NB4 (cell line): ENCODE data around the gene PIP.
"Not testable (repeated sequence)": the region's sequence is repeated elsewhere in the genome, so short reads cannot be mapped to it uniquely, and the experiment has no call there.

Experiments used
- DNase-seq: peaks from one replicate; pipeline ENCODE4 v3.0.0; 2010; ENCODE audit warnings: low read depth
- H3K4me3 ChIP-seq: one replicate; pipeline ENCODE4 v1.5.1; 2011; ENCODE audit warnings: mild to moderate bottlenecking, low read depth, low read length, moderate library complexity
- MYC ChIP-seq: IDR thresholded peaks from 2 replicates; pipeline ENCODE4 v1.6.1; 2011; ENCODE audit warnings: low read depth, low read length
- POLR2A ChIP-seq: IDR thresholded peaks from 2 replicates; pipeline ENCODE4 v1.6.1; 2011; ENCODE audit warnings: mild to moderate bottlenecking; ENCODE audit not compliant: insufficient read length; ENCODE audit errors: extremely low read depth
- TF ChIP-seq, protein P1 (sequence below): IDR thresholded peaks from one replicate; pipeline ENCODE4 v1.5.1; 2012; ENCODE audit warnings: low read depth, low read length
- TF ChIP-seq, protein P2 (sequence below): IDR thresholded peaks from 2 replicates; pipeline ENCODE4 v1.6.1; 2011; ENCODE audit warnings: low read depth, low read length

PIP gene

DNA sequence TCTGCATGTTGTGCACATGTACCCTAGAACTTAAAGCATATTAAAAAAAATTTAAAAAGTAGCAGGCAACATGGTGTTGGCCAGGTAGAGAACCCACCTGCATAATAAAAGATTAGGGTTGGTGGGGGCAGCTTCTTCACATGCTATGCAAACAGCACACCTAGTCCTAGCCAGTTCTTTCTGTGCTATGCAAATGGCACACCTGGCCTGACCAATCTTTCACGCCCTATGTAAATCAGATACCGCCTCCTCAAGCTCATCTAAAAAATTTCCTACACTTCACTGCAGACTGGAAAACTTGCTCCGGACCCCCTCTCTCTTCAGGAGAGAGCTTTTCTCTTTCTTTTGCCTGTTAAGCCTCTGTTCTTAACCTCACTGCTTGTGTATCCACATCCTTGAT, 14.5 kb upstream of the PIP start:
- no peak for DNase-seq
- TF ChIP-seq POLR2A (no peak), MYC (no peak)
- TF ChIP-seq, protein P1, sequence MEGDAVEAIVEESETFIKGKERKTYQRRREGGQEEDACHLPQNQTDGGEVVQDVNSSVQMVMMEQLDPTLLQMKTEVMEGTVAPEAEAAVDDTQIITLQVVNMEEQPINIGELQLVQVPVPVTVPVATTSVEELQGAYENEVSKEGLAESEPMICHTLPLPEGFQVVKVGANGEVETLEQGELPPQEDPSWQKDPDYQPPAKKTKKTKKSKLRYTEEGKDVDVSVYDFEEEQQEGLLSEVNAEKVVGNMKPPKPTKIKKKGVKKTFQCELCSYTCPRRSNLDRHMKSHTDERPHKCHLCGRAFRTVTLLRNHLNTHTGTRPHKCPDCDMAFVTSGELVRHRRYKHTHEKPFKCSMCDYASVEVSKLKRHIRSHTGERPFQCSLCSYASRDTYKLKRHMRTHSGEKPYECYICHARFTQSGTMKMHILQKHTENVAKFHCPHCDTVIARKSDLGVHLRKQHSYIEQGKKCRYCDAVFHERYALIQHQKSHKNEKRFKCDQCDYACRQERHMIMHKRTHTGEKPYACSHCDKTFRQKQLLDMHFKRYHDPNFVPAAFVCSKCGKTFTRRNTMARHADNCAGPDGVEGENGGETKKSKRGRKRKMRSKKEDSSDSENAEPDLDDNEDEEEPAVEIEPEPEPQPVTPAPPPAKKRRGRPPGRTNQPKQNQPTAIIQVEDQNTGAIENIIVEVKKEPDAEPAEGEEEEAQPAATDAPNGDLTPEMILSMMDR = no peak
- TF ChIP-seq, protein P2, sequence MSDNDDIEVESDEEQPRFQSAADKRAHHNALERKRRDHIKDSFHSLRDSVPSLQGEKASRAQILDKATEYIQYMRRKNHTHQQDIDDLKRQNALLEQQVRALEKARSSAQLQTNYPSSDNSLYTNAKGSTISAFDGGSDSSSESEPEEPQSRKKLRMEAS = no peak
- no peak overlapping the region for H3K4me3 ChIP-seq

DNA sequence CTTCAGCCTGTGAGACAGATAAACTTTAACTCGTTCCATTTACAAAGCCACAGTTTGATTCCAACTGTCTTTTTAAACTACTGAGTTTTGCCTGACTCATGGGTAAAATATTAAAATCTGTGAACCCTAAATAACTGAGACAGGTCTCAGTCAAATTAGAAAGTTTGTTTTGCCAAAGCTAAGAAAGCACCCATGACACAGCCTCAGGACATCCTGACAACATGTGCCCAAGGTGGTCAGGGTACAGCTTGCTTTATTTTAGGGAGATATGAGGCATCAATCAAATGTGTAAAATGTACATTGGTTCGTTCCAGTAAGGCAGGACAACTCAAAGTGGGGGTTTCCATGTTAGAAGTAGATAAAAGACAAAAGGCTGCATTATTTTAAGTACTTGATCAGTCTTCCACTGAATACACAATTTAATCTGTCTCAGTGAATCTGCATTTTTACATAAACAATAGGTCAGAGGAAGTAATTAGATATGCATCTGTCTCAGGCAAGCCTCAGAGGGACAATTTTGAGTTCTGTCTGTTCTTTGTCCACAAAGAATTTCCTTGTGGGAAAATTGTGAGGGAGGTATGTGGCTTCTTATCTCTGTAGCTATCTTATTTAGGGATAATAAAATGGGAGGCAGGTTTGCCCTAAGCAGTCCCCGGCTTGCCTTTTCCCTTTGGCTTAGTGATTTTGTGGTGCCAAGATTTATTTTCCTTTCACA, 11.0 kb upstream of the PIP start:
- DNase-seq = no peak
- H3K4me3 ChIP-seq = no peak overlapping the region
- TF ChIP-seq POLR2A = no peak
- TF ChIP-seq, protein P1 = no peak
- no peak for TF ChIP-seq MYC
- TF ChIP-seq, protein P2 = no peak

DNA sequence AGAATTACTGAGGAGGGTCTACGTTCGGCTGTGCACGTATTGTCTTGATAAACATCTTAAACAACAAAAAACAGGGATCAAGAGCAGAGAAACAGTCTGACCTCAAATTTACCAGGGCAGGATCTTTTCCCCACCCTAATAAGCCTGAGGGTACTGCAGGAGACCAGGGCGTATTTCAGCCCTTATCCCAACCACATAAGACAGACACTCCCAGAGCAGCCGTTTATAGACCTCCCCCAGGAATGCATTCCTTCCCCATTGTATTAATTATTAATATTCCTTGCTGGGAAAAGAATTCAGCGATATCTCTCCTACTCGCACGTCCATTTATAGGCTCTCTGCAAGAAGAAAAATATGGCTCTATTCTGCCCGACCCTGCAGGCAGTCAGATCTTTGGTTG, 8.6 kb upstream of the PIP start:
- not testable (repeated sequence) for H3K4me3 ChIP-seq, DNase-seq

DNA sequence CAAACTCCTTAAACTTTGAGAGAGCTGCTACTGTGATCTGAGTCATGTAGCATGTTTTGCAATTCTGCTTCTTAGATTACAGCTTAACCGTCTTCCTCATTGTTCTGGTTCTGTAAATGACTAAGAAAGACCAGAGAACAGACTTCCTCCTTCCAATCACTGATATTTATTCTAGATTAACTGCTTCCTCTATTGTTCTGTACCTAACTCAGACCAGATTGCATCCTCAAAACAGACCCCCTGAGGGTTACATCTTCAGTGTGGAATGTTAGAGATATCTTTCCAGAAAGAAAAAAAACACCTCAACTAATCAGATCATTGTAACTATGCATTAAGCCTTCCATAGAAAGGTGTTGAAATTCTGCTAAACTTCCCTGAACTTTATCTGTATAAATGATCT, 5.7 kb upstream of the PIP start:
- peak; percentile 85 for DNase-seq
- TF ChIP-seq, protein P2 = no peak
- TF ChIP-seq MYC = peak; percentile 10; the same call in 1 of the 2 replicates
- H3K4me3 ChIP-seq = no peak overlapping the region

DNA sequence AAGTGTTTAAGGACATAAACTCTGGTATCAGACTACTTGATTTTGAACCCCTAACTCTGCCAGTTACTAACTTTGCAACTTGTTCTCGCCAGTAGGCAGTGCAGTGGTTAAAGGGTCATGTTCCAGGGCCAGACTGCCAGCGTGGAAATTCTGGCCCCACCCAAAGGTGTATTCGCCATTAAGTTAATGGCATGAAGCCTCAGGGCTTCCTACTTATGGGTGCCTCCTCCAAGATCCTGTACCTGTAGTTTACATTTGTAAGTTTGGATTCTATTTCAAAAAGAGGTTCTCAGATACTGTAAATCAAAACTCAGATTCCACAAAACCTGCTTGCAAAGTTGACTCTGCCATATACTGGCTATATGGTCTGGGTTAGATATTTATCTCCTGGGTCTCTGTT, 2.8 kb upstream of the PIP start:
- no peak overlapping the region for H3K4me3 ChIP-seq
- TF ChIP-seq, protein P2 = no peak
- TF ChIP-seq MYC = no peak
- TF ChIP-seq, protein P1 = no peak
- no peak for TF ChIP-seq POLR2A
- DNase-seq = no peak

DNA sequence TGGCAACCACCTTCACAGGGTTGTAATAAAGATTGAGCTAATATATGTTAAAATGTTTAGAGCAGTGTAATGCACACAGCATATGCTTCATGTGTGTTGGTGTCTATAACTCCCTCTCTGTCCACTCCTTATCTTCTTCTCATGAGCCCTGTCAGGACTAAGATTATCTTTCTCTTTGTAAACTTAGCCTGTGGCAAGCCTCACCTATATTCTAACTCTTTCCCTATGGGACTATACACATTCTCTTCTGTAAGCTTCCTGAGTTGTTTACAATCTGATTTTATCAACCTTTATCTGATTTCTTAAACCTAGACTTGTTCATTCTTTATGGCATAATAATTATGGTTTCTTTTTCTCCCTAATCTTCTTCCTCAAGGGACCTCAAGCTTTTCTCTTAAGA, 2.4 kb upstream of the PIP start:
- no peak for DNase-seq
- TF ChIP-seq, protein P1 = no peak
- TF ChIP-seq, protein P2 = no peak
- TF ChIP-seq MYC = no peak
- no peak for TF ChIP-seq POLR2A
- H3K4me3 ChIP-seq = no peak overlapping the region

DNA sequence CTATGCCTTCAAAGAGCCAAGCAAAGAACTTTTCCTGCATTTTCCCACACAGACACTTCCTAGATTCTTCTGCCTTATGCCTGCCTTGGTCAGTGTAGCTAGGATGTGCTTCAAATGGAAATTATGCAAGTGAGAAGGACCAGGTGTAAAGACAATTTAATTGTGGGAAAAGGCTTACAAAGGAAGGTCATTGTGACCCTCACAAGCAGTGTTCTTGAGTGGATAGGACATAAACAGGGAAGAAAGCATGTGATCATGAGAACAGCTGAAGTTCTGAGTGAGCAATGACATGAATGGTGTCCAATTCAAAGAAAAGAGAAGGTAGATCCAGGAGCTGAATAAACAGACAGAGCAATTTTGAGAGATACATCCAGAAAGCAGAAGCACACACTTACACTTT, 1.3 kb upstream of the PIP start:
- H3K4me3 ChIP-seq = no peak overlapping the region
- no peak for TF ChIP-seq POLR2A
- TF ChIP-seq, protein P2 = no peak
- no peak for TF ChIP-seq MYC
- TF ChIP-seq, protein P1 = no peak
- no peak for DNase-seq
